Activated CD4-positive, alpha-beta T cell treated with anti-CD3 and anti-CD28 coated beads, Interleukin-2, amount 50 U/mL, for 4 hours (primary cell): ENCODE measurements around the gene HES4.
"Not testable (repeated sequence)": the region's sequence is repeated elsewhere in the genome, so short reads cannot be mapped to it uniquely, and the experiment has no call there.

ENCODE experiments used
- DNase-seq, 2 experiments: peaks; one replicate each; pipeline ENCODE4 v3.0.0-alpha.2; 2020

HES4 gene

GRCh38 chr1:978835-979743, 20.8 kb downstream of the HES4 start:
- no peak for DNase-seq

DNA sequence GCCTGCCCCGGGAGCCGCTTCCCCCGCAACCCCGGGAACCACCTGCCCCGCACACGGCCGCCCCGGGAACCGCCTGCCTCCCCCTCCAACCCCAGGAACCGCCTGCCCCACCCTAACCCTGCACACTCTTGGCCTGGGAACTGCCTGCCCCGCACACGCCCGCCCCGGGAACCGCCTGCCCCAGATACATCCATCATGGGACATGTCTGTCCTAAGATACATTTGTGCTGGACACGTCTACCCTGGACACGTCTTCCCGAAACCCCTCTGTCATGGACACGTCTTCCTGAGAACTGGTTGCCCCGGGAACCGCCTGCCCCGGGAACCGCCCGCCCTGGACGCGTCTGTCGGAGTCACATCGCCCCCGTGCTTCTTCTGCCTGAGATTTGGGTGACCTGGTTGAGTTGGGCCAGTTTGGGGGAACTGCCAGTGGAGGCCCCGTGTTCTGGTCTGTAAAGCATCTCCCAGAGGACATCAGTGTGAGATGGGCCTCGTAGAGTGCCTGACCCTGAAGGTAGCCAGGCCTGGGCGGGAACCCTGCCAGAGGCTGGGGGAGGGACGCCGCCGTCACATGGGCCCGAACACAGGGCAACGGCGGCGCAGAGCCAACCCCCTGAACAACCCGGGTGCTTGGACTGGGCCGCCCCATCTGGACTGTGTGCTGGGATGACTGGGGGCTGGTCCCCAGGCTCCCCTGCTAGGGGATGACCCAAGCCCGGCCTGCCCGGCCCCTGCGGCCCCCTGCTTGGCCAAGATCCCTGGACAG, 21.6 kb downstream of the HES4 start:
- no peak for DNase-seq

DNA sequence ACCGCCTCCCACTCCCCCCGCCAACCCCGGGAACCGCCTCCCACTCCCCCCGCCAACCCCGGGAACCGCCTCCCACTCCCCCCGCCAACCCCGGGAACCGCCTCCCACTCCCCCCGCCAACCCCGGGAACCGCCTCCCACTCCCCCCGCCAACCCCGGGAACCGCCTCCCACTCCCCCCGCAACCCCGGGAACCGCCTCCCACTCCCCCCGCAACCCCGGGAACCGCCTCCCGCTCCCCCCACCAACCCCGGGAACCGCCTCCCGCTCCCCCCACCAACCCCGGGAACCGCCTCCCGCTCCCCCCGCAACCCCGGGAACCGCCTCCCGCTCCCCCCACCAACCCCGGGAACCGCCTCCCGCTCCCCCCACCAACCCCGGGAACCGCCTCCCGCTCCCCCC, 23.1 kb downstream of the HES4 start:
- not testable (repeated sequence) for DNase-seq

- peak in 1 of 2 experiments; percentile 41 for DNase-seq
These were observed 23.8 kb downstream of the HES4 start for GRCh38 chr1:975896-976683.

GRCh38 chr1:975365-975764, 24.5 kb downstream of the HES4 start:
- no peak for DNase-seq

- no peak for DNase-seq
These were observed 25.1 kb downstream of the HES4 start for GRCh38 chr1:974687-975328.

DNA sequence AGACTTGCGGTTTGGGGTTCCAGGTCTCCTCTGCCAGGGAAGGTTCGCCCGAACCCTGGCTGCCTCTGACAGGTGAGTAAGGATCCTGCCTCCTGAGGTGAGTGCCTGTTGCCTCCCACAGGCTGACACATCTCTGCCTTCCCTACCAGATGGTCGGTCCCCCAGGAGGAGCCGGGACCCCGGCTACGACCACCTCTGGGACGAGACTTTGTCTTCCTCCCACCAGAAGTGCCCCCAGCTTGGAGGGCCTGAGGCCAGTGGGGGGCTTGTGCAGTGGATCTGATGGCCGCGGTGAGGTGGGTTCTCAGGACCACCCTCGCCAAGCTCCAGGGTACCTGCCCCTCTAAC, 25.6 kb downstream of the HES4 start:
- no peak for DNase-seq

DNA sequence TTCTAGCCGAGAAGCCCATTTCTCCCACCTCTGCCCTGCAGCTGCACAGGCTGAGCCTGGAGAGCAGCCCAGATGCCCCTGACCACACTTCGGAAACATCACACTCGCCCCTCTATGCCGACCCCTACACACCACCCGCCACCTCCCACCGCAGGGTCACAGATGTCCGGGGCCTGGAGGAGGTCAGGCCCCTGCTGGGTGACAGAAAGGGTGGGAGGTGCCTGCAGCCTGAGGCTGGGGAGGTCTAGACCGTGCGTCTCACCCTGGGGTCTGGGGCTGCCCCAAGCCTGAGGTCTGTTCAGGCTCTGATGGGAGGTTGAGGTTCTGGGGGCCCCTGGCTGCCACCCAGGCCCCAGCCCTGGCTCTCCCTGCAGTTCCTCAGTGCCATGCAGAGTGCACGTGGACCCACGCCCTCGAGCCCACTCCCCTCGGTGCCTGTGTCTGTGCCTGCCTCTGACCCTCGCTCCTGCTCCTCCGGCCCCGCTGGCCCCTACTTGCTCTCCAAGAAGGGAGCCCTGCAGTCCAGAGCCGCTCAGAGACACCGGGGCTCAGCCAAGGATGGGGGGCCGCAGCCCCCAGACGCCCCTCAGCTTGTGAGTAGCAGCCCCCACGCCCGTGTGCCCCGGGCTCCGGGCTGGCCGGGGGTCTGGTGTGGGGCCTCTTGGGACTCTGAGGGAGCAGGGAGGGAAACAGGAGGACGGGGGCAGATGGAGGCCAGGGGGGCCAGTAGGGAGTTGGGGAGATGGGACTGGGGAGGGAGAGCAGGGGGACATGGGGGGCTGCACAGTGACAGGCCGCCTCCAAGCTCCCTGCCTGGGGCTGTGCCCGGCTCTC, 26.2 kb downstream of the HES4 start:
- DNase-seq: no peak

- DNase-seq: no peak
These were observed 27.0 kb downstream of the HES4 start for GRCh38 chr1:972726-973458.

DNA sequence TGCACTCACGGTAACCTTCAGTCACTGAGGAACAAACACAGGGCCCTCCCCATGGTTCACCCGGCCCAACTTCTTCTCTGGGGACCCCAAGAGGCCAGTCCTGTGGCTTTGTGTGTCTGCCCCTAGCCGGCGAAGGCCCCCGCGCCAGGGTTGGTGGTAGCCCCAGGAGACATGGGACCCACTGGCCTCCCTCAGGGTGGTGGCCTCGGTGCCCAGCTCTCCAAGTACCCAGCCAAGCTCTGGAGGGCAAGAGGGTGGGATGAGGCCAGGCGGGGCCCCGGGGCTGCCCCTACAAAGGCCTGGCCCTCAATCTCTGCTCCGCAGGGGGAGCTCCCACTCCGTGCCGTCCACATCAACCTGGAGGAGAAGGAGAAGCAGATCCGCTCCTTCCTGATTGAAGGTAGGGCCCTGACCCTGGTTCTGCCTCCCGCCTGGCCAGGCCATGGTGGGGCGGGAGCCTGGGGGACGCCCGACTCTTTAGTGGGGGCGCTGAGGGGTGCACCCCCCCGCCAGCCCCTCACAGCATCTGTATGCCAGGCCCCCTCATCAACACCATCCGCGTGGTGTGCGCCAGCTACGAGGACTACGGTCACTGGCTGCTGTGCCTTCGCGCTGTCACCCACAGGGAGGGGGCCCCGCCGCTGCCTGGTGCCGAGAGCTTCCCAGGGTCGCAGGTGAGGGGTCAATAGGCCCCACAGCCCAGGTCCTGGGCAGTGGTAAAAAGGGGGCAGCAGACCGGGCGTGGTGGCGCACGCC, 28.0 kb downstream of the HES4 start:
- no peak for DNase-seq

DNA sequence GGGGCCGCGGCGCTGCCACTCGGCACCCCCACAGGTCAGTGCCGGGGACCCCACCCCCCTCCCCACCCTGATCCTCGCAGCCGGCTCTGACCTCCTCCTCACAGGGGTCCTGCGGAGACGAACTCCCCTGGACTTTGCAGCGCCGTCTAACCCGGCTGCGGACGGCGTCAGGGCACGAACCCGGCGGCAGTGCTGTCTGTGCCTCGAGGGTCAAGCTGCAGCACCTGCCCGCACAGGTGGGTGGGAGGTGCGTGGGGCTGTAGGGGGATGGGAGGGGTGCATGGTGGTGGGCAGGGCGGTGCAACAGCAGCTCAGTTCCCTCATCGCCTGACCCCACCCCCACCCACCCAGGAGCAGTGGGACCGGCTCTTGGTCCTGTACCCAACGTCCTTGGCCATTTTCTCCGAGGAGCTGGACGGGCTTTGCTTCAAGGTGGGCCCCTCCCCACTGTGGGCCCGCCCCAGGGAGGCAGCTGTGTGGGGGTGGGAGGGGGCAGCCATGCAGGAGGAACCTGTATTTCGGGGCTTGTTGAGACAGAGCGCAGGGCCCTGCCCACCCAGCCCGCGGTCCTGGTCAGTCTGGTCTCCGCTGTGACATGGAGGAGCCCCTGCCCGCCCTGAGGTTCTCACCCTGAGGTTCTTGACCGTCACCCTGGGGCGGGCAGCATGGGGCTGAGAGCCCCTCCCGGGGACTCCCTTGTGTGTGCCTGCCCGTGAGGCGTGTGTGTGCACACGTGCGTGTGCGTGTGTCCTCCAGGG, 28.7 kb downstream of the HES4 start:
- no peak for DNase-seq

GRCh38 chr1:970242-970972, 29.5 kb downstream of the HES4 start:
- DNase-seq: no peak

DNA sequence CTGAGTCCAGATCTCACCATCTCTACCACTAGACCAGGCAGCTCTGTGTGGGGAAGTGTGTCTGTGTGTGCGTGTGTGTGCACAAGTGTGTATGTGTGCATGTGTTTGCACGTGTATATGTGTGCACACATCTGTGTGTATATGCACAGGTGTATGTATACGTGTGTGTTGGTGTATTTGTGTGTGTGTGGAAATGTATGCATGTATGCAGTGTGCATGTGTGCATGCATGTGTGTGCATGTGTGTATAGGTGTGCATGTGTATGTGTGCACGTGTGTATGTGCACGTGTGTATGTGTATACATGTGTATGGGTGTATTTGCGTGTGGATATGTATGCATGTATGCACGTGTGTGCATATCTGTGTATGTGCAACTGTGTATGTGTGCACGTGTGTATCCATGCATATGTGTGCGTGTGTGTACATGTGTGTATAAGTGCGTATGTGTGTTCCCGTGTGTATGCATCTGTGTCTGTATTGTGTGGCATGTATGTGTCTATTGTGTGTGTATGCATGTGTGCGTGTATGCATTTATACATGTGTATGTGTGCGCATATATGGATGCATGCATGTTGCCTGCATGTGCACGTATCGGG, 30.5 kb downstream of the HES4 start:
- no peak for DNase-seq

- no peak for DNase-seq
These were observed 32.2 kb downstream of the HES4 start for GRCh38 chr1:967466-968343.

DNA sequence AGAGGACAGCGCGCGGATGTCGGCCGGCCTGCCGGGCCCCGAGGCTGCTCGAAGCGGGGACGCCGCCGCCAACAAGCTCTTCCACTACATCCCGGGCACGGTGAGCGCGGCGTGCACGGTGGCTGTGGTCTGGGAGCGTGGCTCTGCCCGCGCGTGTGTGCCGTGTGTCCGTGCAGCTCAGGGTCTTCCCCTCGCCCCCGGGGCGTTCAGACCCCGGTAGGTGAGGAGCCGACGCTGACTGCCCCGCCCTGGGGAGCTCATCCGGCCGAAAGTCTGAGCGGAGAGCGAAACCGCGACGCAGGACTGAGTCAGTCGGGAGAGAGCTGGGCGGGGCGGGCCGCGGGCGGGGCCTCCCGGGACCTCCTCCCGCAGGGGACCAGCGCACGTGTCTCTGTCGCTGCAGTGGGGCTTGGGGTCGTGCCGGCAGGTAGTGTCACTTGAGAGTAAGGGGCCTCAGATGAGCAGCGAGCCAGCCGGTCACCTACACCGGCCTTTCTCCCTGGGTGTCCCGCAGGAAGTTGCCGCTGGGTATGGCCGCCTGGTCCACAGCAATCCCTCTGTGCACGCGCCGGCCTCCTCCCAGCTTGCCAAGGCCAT, 33.1 kb downstream of the HES4 start:
- DNase-seq: peak; percentile 77 to 81

- DNase-seq: no peak
These were observed 33.7 kb downstream of the HES4 start, which contains the start of gene PLEKHN1 for GRCh38 chr1:966135-966703. Gene PLEKHN1, plus strand, starts transcription at chr1:966482. Its CDS starts 50 bp downstream, at chr1:966532.
